Bronchial epithelial cell (primary cell): Measurements from ENCODE around the gene DBNDD1. TPM values are rescaled to one million over a fixed set of nuclear protein-coding genes. Genes with fewer than 3 reads are reported as not detected.
"Not testable (repeated sequence)": the region's sequence is repeated elsewhere in the genome, so short reads cannot be mapped to it uniquely, and the experiment has no call there.

ENCODE experiments used
- DNase-seq: peaks from one replicate; pipeline ENCODE4 v3.0.0-alpha.2; 2010; ENCODE audit warnings: low read depth
- FAIRE-seq: peaks from 2 replicates; lab custom pipeline; 2011; peaks lifted over from hg19 to GRCh38; lab: Jason Lieb, UNC
- H3K27me3 ChIP-seq: 2 replicates; pipeline ENCODE4 v1.5.1; 2011; ENCODE audit warnings: low read length; ENCODE audit not compliant: control insufficient read depth, insufficient read depth
- H3K36me3 ChIP-seq: 2 replicates; pipeline ENCODE4 v1.5.1; 2011; ENCODE audit warnings: low read length; ENCODE audit not compliant: control insufficient read depth, insufficient read depth
- H3K4me3 ChIP-seq: 2 replicates; pipeline ENCODE4 v1.5.1; 2011; ENCODE audit warnings: mild to moderate bottlenecking, low read depth, low read length, control low read depth
- CTCF ChIP-seq: IDR thresholded peaks from 2 replicates; pipeline ENCODE4 v1.5.1; 2011; ENCODE audit warnings: mild to moderate bottlenecking, moderate library complexity, low read length, control low read depth, inconsistent platforms; ENCODE audit not compliant: insufficient read depth, severe bottlenecking
- total RNA-seq: library from RNA; depleted of rRNA; stranded (reverse); fragments of >200 nt; gene quantifications from 2 replicates; pipeline ENCODE4 v1.2.1, GENCODE V29; 2014

Gene DBNDD1
- total RNA-seq, 1 donor from 2014 or later, result 1.3 TPM

- no peak for TF ChIP-seq CTCF
- Histone ChIP-seq H3K36me3 (no peaks in the 10 kb centered on the region), H3K4me3 (no peak overlapping the region), H3K27me3 (no peaks in the 10 kb centered on the region)
- no peak for FAIRE-seq
- no peak for DNase-seq
Observed at GRCh38 chr16:89969741-89970410, 49.4 kb downstream of the DBNDD1 start.

GRCh38 chr16:89968074-89968473 lies 51.2 kb downstream of the DBNDD1 start:
- H3K4me3 ChIP-seq, FAIRE-seq, H3K36me3 ChIP-seq, DNase-seq, H3K27me3 ChIP-seq: not testable (repeated sequence)

GRCh38 chr16:89967436-89967835 lies 51.8 kb downstream of the DBNDD1 start:
- H3K4me3 ChIP-seq, H3K27me3 ChIP-seq, H3K36me3 ChIP-seq, DNase-seq: not testable (repeated sequence)
- peak; percentile 82 for FAIRE-seq

GRCh38 chr16:89966756-89967155 lies 52.5 kb downstream of the DBNDD1 start:
- Histone ChIP-seq H3K4me3 (no peak overlapping the region), H3K27me3 (no peaks in the 10 kb centered on the region), H3K36me3 (no peaks in the 10 kb centered on the region)
- FAIRE-seq (peak; percentile 47), DNase-seq (no peak)
- TF ChIP-seq CTCF, result no peak

GRCh38 chr16:89965447-89966225 lies 53.6 kb downstream of the DBNDD1 start:
- H3K4me3 ChIP-seq, result no peak overlapping the region
- peaks cover 3% of the 10 kb centered on the region for H3K36me3 ChIP-seq
- TF ChIP-seq CTCF, result no peak
- peak; percentile 13 for FAIRE-seq
- DNase-seq, result no peak
- H3K27me3 ChIP-seq, result no peaks in the 10 kb centered on the region

GRCh38 chr16:89964201-89964600 lies 55.1 kb downstream of the DBNDD1 start:
- no peak for TF ChIP-seq CTCF
- no peak overlapping the region for H3K4me3 ChIP-seq
- no peaks in the 10 kb centered on the region for H3K27me3 ChIP-seq
- peaks cover 3% of the 10 kb centered on the region for H3K36me3 ChIP-seq
- DNase-seq (no peak), FAIRE-seq (no peak)
